K562 (cell line): ENCODE measurements around the gene CDC42BPB. TPM values are rescaled to one million over a fixed set of nuclear protein-coding genes. Genes with fewer than 3 reads are reported as not detected.

ENCODE experiments used
- ATAC-seq: fragments of 200-7000 bp; cut with Tn5 transposase; 3 replicates; pipeline ENCODE4 v1.9.1; 2020; ENCODE audit warnings: moderate library complexity
- BruUV-seq: library from RNA; stranded (reverse); fragments of 400-500 nt; replicated peaks from 2 replicates; lab custom pipeline; 2021; lab: Mats Ljungman, UMichigan
- CTCF ChIA-PET: fragments of 300-600 bp; formaldehyde crosslinking; extraction: SDS; loops from one replicate; lab custom pipeline; 2021; ENCODE audit warnings: low intra/inter-chr PET ratio; lab: Yijun Ruan, JAX
- POLR2A ChIA-PET: fragments of 300-600, 350-650 bp; sonication (Branson Sonifier 250); formaldehyde crosslinking; extraction: SDS; loops from one replicate; lab custom pipeline; 2021; ENCODE audit warnings: antibody characterized with exemption, inconsistent platforms; lab: Yijun Ruan, JAX
- DNase-seq, 4 experiments: peaks; one replicate each; pipeline versions ENCODE4 v3.0.0 to v3.0.0-alpha.2; 2011 to 2018; ENCODE audit warnings: low spot score in 3 of 4, mixed read lengths in 3 of 4; ENCODE audit errors: extremely low read depth in 1 of 4
- FAIRE-seq: peaks from 2 replicates; lab custom pipeline; 2011; peaks lifted over from hg19 to GRCh38; lab: Jason Lieb, UNC
- H2AFZ ChIP-seq: 2 replicates; pipeline ENCODE4 v1.6.0; 2011; ENCODE audit warnings: low read depth, low read length, control low read depth, inconsistent platforms
- H3K27ac ChIP-seq: fragments of 200-600 bp; 3 replicates; pipeline ENCODE4 v1.8.0; 2011; ENCODE audit warnings: low read depth, mild to moderate bottlenecking, control low read depth, inconsistent platforms, low read length, moderate library complexity, mixed read lengths; ENCODE audit errors: extremely low read depth
- H3K27me3 ChIP-seq, 2 experiments: fragments of 300-600 bp in 1 of 2; 2 replicates in 1 of 2; 3 replicates in 1 of 2; pipeline versions ENCODE4 v1.6.0 to v1.8.0; 2011; ENCODE audit warnings: inconsistent platforms in 2 of 2, low read length in 2 of 2, mild to moderate bottlenecking in 1 of 2, mixed read lengths in 1 of 2, moderate library complexity in 1 of 2; ENCODE audit not compliant: control insufficient read depth in 2 of 2, insufficient read depth in 2 of 2
- H3K36me3 ChIP-seq: fragments of 300-600 bp; 3 replicates; pipeline ENCODE4 v1.8.0; 2011; ENCODE audit warnings: mild to moderate bottlenecking, low read length, inconsistent platforms; ENCODE audit not compliant: control insufficient read depth, insufficient read depth
- H3K4me1 ChIP-seq, 2 experiments: fragments of 200-600 bp in 1 of 2; replicated peaks in 1 of 2; 2 replicates in 1 of 2; 3 replicates in 1 of 2; pipeline versions ENCODE4 v1.5.1 to v1.8.0; 2011; ENCODE audit warnings: inconsistent platforms in 2 of 2, low read length in 2 of 2, mild to moderate bottlenecking in 1 of 2, mixed read lengths in 1 of 2, moderate library complexity in 1 of 2; ENCODE audit not compliant: control insufficient read depth in 2 of 2, insufficient read depth in 2 of 2
- H3K4me2 ChIP-seq: 2 replicates; pipeline ENCODE4 v1.6.1; 2011; ENCODE audit warnings: low read length, control low read depth, inconsistent platforms, mixed read lengths; ENCODE audit not compliant: insufficient read depth
- H3K4me3 ChIP-seq: fragments of 200-600 bp; sonication (generic), shearing (Covaris generic); 2 replicates; pipeline ENCODE4 v1.5.1; 2016; ENCODE audit warnings: control low read depth, inconsistent platforms
- H3K79me2 ChIP-seq: fragments of 200-600 bp; 3 replicates; pipeline ENCODE4 v1.8.0; 2011; ENCODE audit warnings: low read length, inconsistent platforms; ENCODE audit not compliant: control insufficient read depth, insufficient read depth
- H3K9ac ChIP-seq, 2 experiments: 2 replicates each; pipeline versions ENCODE4 v1.6.0 to v1.6.1; 2011; ENCODE audit warnings: low read depth in 2 of 2, low read length in 2 of 2, control low read depth in 1 of 2, inconsistent platforms in 1 of 2, mild to moderate bottlenecking in 1 of 2, mixed read lengths in 1 of 2; ENCODE audit not compliant: insufficient read depth in 1 of 2
- H3K9me1 ChIP-seq: one replicate; pipeline ENCODE4 v1.6.0; 2011; ENCODE audit warnings: inconsistent platforms, mild to moderate bottlenecking, low read length, moderate library complexity; ENCODE audit not compliant: control insufficient read depth, insufficient read depth
- H3K9me3 ChIP-seq: replicated peaks from 2 replicates; pipeline ENCODE4 v1.5.1; 2011; ENCODE audit warnings: low read depth, low read length, inconsistent platforms; ENCODE audit not compliant: control insufficient read depth, insufficient read depth
- H4K20me1 ChIP-seq: replicated peaks from 2 replicates; pipeline ENCODE4 v1.6.1; 2011; ENCODE audit warnings: low read length, inconsistent platforms, mixed read lengths; ENCODE audit not compliant: control insufficient read depth, insufficient read depth
- ARID1B ChIP-seq: fragments of 450-650 bp; IDR thresholded peaks from 2 replicates; pipeline ENCODE4 v1.6.1; 2016; ENCODE audit warnings: antibody characterized with exemption, mild to moderate bottlenecking, inconsistent platforms
- HNRNPH1 ChIP-seq: fragments of 200-400 bp; formaldehyde crosslinking; optimal IDR thresholded peaks from 2 replicates; pipeline ENCODE3; 2017; ENCODE audit warnings: low read depth, mild to moderate bottlenecking, low read length, moderate library complexity
- SLC30A9 ChIP-seq: fragments of 250-450 bp; sonication (Bioruptor Pico); IDR thresholded peaks from 2 replicates; pipeline ENCODE4 v1.8.0; 2022; ENCODE audit warnings: mild to moderate bottlenecking, moderate library complexity
- TEAD4 ChIP-seq, 2 experiments: sonication (generic) in 1 of 2; formaldehyde crosslinking in 1 of 2; IDR thresholded peaks; 2 replicates each; pipeline versions ENCODE4 v1.6.1 to v1.8.0; 2012 to 2022; ENCODE audit warnings: borderline replicate concordance in 1 of 2, inconsistent platforms in 1 of 2, low read length in 1 of 2, mild to moderate bottlenecking in 1 of 2, missing genetic modification reagents in 1 of 2
- ZNF253 ChIP-seq: fragments of 250-450 bp; sonication (Bioruptor Pico); conservative IDR thresholded peaks from 2 replicates; pipeline ENCODE4 v1.6.1; 2021; ENCODE audit warnings: mild to moderate bottlenecking
- WGBS: fragments of 100-300 bp; shearing (Covaris generic); methylation state at CpG from one replicate; pipeline ENCODE4 v1.1.6; 2016; ENCODE audit warnings: low coverage, mixed read lengths; ENCODE audit not compliant: insufficient coverage; ENCODE audit errors: missing lambda C conversion rate; 5-methylcytosine and 5-hydroxymethylcytosine counted together
- in situ Hi-C: fragments of 300-500 bp; cut with MboI; formaldehyde crosslinking; loops from 4 replicates; pipeline ENCODE4 v1.15.0; 2018; ENCODE audit warnings: inconsistent platforms, mixed read lengths
- intact Hi-C: fragments of 100-400 bp; cut with micrococcal nuclease; formaldehyde crosslinking; loops from 2 replicates; pipeline ENCODE4 v1.14.2; 2022
- polyA plus RNA-seq, 8 experiments: library from polyadenylated mRNA; depleted of rRNA in 4 of 8; stranded (reverse) in 5 of 8; unstranded in 3 of 8; fragments of >200 nt; fragmentation: Nextera tagmentation in 2 of 8; fragmentation: Illumina TruSeq in 1 of 8; extraction: Ambion mirVana in 2 of 8; extraction: Trizol in 1 of 8; gene quantifications; 2 replicates each; pipeline versions ENCODE4 v1.2.1 to v1.2.3, GENCODE V29; 2011 to 2014; ENCODE audit warnings: inconsistent platforms in 1 of 8, missing spikeins in 1 of 8
- total RNA-seq, 7 experiments: library from RNA; depleted of rRNA in 6 of 7; stranded (reverse); fragments of >200 nt in 6 of 7; fragmentation: Illumina TruSeq in 2 of 7; extraction: Trizol in 2 of 7; gene quantifications; 2 replicates each; pipeline versions ENCODE4 v1.2.1 to v1.2.3, GENCODE V29; 2011 to 2021; ENCODE audit warnings: low replicate concordance in 1 of 7
- TF ChIP-seq, protein P1 (sequence below): fragments of 450-650 bp; IDR thresholded peaks from 2 replicates; pipeline ENCODE4 v1.6.1; 2017; ENCODE audit warnings: antibody characterized with exemption
- TF ChIP-seq, protein P2 (sequence below): IDR thresholded peaks from 2 replicates; pipeline ENCODE4 v1.6.1; 2011; ENCODE audit warnings: borderline replicate concordance, low read depth, mild to moderate bottlenecking, moderate library complexity, low read length; ENCODE audit not compliant: insufficient read depth, poor library complexity, severe bottlenecking
- TF ChIP-seq, protein P3 (sequence below): sonication (generic); formaldehyde crosslinking; IDR thresholded peaks from 2 replicates; pipeline ENCODE4 v1.8.1; 2022; ENCODE audit warnings: missing genetic modification reagents

CDC42BPB gene
- total and polyA plus RNA-seq, 9 of the 15 experiments (the other 6 are each of a cell fraction or from before 2014, with no cell fraction given) = 0.07 to 24.3 (median 12.6) TPM

DNA sequence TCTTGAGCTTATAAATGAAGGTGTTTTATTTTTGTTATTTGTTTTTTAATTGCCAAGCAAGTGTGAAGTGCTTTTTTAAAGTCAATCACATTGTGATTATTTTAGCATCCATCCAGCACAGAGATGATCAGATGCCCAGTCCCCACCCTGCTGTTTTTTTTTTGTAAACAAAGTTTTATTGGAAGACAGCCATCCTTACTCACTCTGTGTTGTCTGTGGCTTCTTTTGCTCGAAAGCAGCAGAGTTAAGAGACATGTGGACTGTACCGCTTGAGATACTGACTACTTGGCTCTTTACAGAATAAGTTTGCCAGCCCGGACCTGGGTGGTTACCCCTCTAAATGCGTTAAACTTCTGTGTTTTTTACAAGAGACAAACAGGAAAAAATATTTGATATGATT, 165.8 kb downstream of the CDC42BPB start:
- Histone ChIP-seq H3K4me1 (no peaks in the 10 kb centered on the region), H3K9ac (no peak overlapping the region), H4K20me1 (no peaks in the 10 kb centered on the region), H3K27ac (no peak overlapping the region), H2AFZ (no peak overlapping the region), H3K4me3 (no peak overlapping the region), H3K9me1 (no peaks in the 10 kb centered on the region), H3K27me3 (no peaks in the 10 kb centered on the region), H3K4me2 (no peak overlapping the region), H3K79me2 (no peaks in the 10 kb centered on the region), H3K36me3 (peaks cover 27% of the 10 kb centered on the region; the same call in 2 of the 3 replicates), H3K9me3 (no peaks in the 10 kb centered on the region)
- FAIRE-seq = no peak
- in situ Hi-C loops = no loop called here
- ChIA-PET CTCF (no interaction called here), POLR2A (no interaction called here)
- intact Hi-C loops = no loop called here
- DNase-seq = no peak
- ATAC-seq = no peak
- 75% methylated on average over 4 of the region's 4 CpGs for WGBS
- BruUV-seq = no TSS peak
- no peak for TF ChIP-seq HNRNPH1
- TF ChIP-seq ZNF253 (CRISPR knock-in tag) = no peak
- TF ChIP-seq, protein P1, sequence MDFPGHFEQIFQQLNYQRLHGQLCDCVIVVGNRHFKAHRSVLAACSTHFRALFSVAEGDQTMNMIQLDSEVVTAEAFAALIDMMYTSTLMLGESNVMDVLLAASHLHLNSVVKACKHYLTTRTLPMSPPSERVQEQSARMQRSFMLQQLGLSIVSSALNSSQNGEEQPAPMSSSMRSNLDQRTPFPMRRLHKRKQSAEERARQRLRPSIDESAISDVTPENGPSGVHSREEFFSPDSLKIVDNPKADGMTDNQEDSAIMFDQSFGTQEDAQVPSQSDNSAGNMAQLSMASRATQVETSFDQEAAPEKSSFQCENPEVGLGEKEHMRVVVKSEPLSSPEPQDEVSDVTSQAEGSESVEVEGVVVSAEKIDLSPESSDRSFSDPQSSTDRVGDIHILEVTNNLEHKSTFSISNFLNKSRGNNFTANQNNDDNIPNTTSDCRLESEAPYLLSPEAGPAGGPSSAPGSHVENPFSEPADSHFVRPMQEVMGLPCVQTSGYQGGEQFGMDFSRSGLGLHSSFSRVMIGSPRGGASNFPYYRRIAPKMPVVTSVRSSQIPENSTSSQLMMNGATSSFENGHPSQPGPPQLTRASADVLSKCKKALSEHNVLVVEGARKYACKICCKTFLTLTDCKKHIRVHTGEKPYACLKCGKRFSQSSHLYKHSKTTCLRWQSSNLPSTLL = no peak
- TF ChIP-seq TEAD4 (IDR thresholded peaks at IDR 0.05; ENCODE audit: low read length) = no peak
- TF ChIP-seq TEAD4 (CRISPR knock-in tag; IDR thresholded peaks at IDR 0.05; ENCODE audit: borderline replicate concordance) = no peak
- TF ChIP-seq, protein P2, sequence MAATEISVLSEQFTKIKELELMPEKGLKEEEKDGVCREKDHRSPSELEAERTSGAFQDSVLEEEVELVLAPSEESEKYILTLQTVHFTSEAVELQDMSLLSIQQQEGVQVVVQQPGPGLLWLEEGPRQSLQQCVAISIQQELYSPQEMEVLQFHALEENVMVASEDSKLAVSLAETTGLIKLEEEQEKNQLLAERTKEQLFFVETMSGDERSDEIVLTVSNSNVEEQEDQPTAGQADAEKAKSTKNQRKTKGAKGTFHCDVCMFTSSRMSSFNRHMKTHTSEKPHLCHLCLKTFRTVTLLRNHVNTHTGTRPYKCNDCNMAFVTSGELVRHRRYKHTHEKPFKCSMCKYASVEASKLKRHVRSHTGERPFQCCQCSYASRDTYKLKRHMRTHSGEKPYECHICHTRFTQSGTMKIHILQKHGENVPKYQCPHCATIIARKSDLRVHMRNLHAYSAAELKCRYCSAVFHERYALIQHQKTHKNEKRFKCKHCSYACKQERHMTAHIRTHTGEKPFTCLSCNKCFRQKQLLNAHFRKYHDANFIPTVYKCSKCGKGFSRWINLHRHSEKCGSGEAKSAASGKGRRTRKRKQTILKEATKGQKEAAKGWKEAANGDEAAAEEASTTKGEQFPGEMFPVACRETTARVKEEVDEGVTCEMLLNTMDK = no peak
- no peak for TF ChIP-seq SLC30A9 (CRISPR knock-in tag)
- TF ChIP-seq, protein P3, sequence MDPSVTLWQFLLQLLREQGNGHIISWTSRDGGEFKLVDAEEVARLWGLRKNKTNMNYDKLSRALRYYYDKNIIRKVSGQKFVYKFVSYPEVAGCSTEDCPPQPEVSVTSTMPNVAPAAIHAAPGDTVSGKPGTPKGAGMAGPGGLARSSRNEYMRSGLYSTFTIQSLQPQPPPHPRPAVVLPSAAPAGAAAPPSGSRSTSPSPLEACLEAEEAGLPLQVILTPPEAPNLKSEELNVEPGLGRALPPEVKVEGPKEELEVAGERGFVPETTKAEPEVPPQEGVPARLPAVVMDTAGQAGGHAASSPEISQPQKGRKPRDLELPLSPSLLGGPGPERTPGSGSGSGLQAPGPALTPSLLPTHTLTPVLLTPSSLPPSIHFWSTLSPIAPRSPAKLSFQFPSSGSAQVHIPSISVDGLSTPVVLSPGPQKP (CRISPR knock-in tag) = no peak
- no peak for TF ChIP-seq ARID1B
